Neutrophil (primary cell): Measurements from ENCODE around the gene DIP2A.

Source experiments
- H3K27ac ChIP-seq: fragments of 200-600 bp; sonication (generic); 2 replicates; pipeline ENCODE4 v1.5.1; 2016; ENCODE audit warnings: mild to moderate bottlenecking, moderate library complexity
- H3K27me3 ChIP-seq: fragments of 200-600 bp; sonication (generic); 2 replicates; pipeline ENCODE4 v1.6.0; 2016; ENCODE audit warnings: mild to moderate bottlenecking
- H3K36me3 ChIP-seq: fragments of 200-600 bp; sonication (generic); 2 replicates; pipeline ENCODE4 v1.5.1; 2017
- H3K4me1 ChIP-seq, 2 experiments: fragments of 200-600 bp in 1 of 2; sonication (generic) in 1 of 2; 1 replicate in 1 of 2; 2 replicates in 1 of 2; pipeline versions ENCODE4 v1.5.1 to v1.6.1; 2013 to 2016; ENCODE audit warnings: low read depth in 1 of 2, low read length in 1 of 2, mild to moderate bottlenecking in 1 of 2, moderate library complexity in 1 of 2; ENCODE audit not compliant: control insufficient read depth in 1 of 2, insufficient read depth in 1 of 2
- H3K4me3 ChIP-seq, 2 experiments: fragments of 200-600 bp in 1 of 2; sonication (generic) in 1 of 2; 1 replicate in 1 of 2; 2 replicates in 1 of 2; pipeline ENCODE4 v1.5.1; 2013 to 2016; ENCODE audit warnings: low read depth in 1 of 2, low read length in 1 of 2, mild to moderate bottlenecking in 1 of 2, moderate library complexity in 1 of 2
- H3K9me3 ChIP-seq: fragments of 200-600 bp; sonication (generic); 2 replicates; pipeline ENCODE4 v1.5.1; 2016
- CTCF ChIP-seq: fragments of 200-600 bp; sonication (generic); IDR thresholded peaks from 2 replicates; pipeline ENCODE4 v1.5.1; 2016; ENCODE audit warnings: antibody characterized with exemption

DIP2A gene

GRCh38 chr21:46581780-46582307 is 123.2 kb downstream of the DIP2A start:
- no peaks in the 10 kb centered on the region for H3K9me3 ChIP-seq
- no peak overlapping the region for H3K27ac ChIP-seq
- TF ChIP-seq CTCF, result no peak
- peaks cover 4 to 5% of the 10 kb centered on the region in 2 experiments for H3K4me1 ChIP-seq
- peaks cover 8% of the 10 kb centered on the region for H3K36me3 ChIP-seq
- H3K4me3 ChIP-seq, result no peak overlapping the region
- H3K27me3 ChIP-seq, result no peaks in the 10 kb centered on the region

DNA sequence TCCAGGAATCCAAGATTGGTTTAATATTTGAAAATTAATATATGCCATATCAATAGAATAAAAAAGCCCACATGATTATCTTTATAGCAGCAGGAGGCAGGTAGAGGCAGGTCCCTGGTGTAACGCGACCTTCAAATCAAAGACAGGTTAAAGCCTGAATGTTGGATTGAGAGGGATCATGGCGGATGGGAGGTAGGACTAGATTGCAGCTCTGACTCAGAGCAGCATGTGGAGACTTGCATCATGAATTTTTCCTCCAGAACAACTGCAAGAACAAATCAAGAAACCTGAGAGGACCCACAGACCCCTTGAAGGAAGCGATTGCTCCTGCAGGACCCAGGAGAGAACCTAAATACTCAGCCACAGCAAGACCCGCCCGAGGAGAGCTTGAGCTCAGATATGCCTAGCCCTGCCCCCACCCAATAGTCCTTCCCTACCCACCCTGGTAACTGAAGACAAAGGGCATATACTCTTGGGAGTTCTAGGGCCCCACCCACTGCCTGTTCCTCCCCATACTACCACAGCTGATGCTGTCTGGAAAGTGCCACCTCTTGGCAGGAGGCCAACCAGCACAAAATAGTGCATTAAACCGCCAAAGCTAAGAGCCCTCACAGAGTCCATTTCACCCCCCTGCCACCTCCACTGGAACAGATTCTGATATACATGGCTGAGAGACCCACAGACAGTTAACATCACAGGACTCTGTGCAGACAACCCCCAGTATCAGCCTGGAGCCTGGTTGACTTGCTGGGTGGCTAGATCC is 126.7 kb downstream of the DIP2A start:
- no peaks in the 10 kb centered on the region for H3K27me3 ChIP-seq
- no peak overlapping the region for H3K4me3 ChIP-seq
- H3K27ac ChIP-seq, result no peak overlapping the region
- H3K36me3 ChIP-seq, result peaks cover 8% of the 10 kb centered on the region
- H3K4me1 ChIP-seq, result no peaks in the 10 kb centered on the region
- H3K9me3 ChIP-seq, result no peaks in the 10 kb centered on the region
- no peak for TF ChIP-seq CTCF

GRCh38 chr21:46594276-46594675 is 135.6 kb downstream of the DIP2A start:
- Histone ChIP-seq H3K9me3 (no peaks in the 10 kb centered on the region), H3K27me3 (no peaks in the 10 kb centered on the region), H3K36me3 (no peaks in the 10 kb centered on the region), H3K4me1 (no peaks in the 10 kb centered on the region), H3K27ac (no peak overlapping the region), H3K4me3 (no peak overlapping the region)
- no peak for TF ChIP-seq CTCF

DNA sequence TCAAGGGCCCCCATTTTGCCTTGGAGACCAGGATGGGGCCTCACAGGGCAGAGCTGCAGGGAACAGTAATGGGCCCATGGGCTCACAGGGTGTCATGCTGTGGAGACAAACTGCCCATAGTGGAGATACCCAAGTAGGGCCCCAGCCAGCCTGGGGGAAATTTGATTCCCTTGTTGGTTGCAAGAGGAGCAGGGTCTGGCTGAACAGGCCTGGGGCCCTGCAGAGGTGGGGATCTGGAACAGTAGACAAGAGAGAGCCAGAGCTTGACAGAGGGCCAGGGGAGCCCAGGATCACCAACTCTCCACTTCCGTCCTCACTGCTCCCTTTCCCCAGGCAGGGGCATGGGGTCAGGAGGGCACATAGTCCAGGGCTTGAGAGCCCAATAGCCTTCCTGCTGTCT is 137.5 kb downstream of the DIP2A start:
- H3K4me1 ChIP-seq, result no peaks in the 10 kb centered on the region
- H3K9me3 ChIP-seq, result no peaks in the 10 kb centered on the region
- TF ChIP-seq CTCF, result no peak

GRCh38 chr21:46597031-46597430 is 138.3 kb downstream of the DIP2A start:
- Histone ChIP-seq H3K9me3 (no peaks in the 10 kb centered on the region), H3K27ac (no peak overlapping the region), H3K27me3 (no peaks in the 10 kb centered on the region), H3K4me3 (no peak overlapping the region), H3K36me3 (no peaks in the 10 kb centered on the region), H3K4me1 (no peaks in the 10 kb centered on the region)
- no peak for TF ChIP-seq CTCF

More for the DNA sequence above, 137.5 kb downstream of the DIP2A start:
- Histone ChIP-seq H3K36me3 (no peaks in the 10 kb centered on the region), H3K27ac (no peak overlapping the region), H3K27me3 (no peaks in the 10 kb centered on the region), H3K4me3 (no peak overlapping the region)
